GM19239 (cell line): ENCODE measurements around the gene CHRM3.
A peak's percentile ranks its signal among the peaks of the same experiment; 100 is the strongest.

ENCODE experiments used
- DNase-seq: peaks from one replicate; pipeline ENCODE4 v3.0.0; 2011; ENCODE audit warnings: low spot score; ENCODE audit not compliant: insufficient read length
- FAIRE-seq: peaks from 2 replicates; lab custom pipeline; 2011; peaks lifted over from hg19 to GRCh38; lab: Jason Lieb, UNC

CHRM3 gene

GRCh38 chr1:239392271-239392670 is 5.9 kb downstream of the CHRM3 start:
- FAIRE-seq (no peak), DNase-seq (no peak)

GRCh38 chr1:239394107-239394506 is 7.7 kb downstream of the CHRM3 start:
- FAIRE-seq: no peak
- no peak for DNase-seq

- no peak for DNase-seq
- FAIRE-seq: no peak
These were observed 27.5 kb downstream of the CHRM3 start for GRCh38 chr1:239413916-239414315.

DNA sequence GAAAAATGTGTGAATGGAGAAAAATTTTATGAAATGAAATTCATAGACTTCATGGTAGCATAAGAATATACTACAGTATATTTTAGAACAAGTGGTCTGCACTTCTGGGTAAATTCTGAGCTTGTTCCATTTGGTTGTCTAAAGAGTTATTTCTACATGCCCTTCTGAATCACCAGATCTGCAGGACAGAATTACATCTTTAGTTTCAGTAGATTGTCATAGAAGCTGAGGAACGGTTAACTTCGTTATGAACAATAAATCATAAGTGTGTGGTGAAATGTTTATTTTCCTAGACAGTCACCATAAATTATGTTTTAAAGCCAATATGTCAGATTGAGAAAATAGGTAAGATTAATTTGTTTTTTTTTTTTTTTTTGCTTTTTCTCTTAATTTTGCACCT is 30.9 kb downstream of the CHRM3 start:
- no peak for DNase-seq
- no peak for FAIRE-seq

GRCh38 chr1:239417986-239418640 is 31.7 kb downstream of the CHRM3 start:
- FAIRE-seq (peak; percentile 31), DNase-seq (no peak)

- DNase-seq: no peak
- FAIRE-seq: no peak
These were observed 32.3 kb downstream of the CHRM3 start for GRCh38 chr1:239418681-239419080.

DNA sequence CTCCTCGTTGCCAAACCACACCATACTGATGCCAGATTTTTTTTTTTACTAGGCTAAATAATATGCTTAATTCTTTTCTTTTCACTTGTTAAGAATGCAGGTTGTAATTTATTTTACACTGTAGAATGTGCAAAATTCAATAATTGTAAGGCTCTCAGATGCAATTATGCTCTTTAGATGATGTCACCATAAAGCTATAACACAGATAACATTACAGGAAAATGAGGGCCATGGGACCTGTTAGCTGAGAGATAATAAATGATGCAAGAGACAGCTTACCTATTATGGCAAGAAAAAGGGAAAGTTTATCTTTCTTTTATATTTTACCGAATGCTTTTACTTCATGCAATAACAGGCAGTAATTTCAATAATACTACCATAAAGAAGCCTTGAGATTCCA is 35.4 kb downstream of the CHRM3 start:
- FAIRE-seq (no peak), DNase-seq (no peak)

GRCh38 chr1:239422818-239423217 is 36.5 kb downstream of the CHRM3 start:
- FAIRE-seq (no peak), DNase-seq (no peak)

GRCh38 chr1:239426821-239427475 is 40.6 kb downstream of the CHRM3 start:
- FAIRE-seq (no peak), DNase-seq (no peak)

- no peak for FAIRE-seq
- DNase-seq: no peak
These were observed 41.3 kb downstream of the CHRM3 start for GRCh38 chr1:239427712-239428111.

GRCh38 chr1:239428120-239428710 is 41.8 kb downstream of the CHRM3 start:
- FAIRE-seq (no peak), DNase-seq (no peak)

DNA sequence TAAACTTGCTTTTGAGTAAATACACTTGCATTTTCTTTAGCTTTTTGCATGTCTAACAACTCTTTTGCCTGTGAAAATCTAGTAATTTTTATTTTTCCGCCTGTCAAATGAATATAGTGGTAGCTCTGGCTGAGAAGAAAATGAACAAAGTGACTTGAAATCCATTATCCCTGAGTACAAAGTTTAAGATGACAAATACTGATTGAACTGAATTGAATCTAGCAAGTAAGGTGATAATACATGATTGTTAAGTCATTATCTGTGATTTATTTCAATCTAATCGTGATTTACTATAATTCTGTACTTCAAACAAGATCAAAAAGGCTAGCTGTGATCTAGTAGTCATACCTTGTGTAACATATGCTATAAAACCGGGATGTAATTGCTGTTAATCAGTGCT is 42.8 kb downstream of the CHRM3 start:
- FAIRE-seq (no peak), DNase-seq (no peak)

DNA sequence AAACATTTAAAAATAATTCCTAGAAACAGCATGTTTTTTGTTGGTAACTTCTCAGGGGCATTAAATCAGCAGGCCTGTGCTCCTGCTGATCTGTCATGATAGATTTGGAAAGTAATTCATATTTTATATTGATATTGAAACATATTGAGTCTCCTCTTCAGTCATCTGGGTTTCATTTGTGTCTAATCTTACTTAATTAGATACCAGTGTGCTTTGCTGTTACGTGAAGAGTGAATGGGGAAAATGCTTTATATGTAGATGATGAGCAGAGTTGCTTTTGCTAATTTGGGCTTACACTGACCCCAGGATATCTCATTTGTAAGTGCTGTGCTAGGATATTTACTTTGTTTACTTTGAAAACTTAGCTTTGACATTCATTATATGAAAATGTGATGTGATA is 45.9 kb downstream of the CHRM3 start:
- DNase-seq (no peak), FAIRE-seq (no peak)

DNA sequence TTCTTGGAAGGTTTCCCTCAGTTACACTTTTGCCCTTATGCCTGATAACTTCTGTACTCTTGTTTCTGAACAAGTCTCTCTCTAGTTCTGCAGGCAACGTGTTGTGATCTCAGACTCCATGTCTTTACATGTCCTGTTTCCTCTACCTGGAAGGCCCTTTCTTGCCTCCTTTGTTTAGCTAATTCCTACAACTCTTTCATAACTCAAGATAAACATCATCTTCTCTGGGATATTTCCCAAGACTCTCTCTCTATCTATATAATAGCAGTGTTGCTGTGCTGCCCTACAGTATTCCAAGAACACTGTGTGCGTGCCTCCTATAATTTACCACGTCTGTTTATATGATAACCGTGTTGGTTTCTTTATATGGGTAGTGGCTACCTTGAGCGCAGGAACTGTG is 47.8 kb downstream of the CHRM3 start:
- FAIRE-seq: no peak

More for the DNA sequence above, 47.8 kb downstream of the CHRM3 start:
- no peak for DNase-seq
